ENCODE measurements around the gene TMEM74B. TPM values are rescaled to one million over a fixed set of nuclear protein-coding genes. Genes with fewer than 3 reads are reported as not detected.

The TMEM74B gene
- total RNA-seq, 2 donors from 2014 or later: 0.60 to 1.5 TPM

GRCh38 chr20:1184260-1184637 lies 532 bp downstream of the TMEM74B start:
- Mint-ChIP-seq H3K27ac (no peak overlapping the region), H3K27me3 (ENCODE audit: low read depth) (peaks cover 30% of the 10 kb centered on the region), H3K4me1 (ENCODE audit: low read depth) (peaks cover 11% of the 10 kb centered on the region), H3K9me3 (no peaks in the 10 kb centered on the region), H3K4me3 (peak overlapping the region; percentile 72 to 74), H3K36me3 (ENCODE audit: insufficient read depth in 2 of 2) (no peaks in the 10 kb centered on the region)
- DNase-seq: no peak
- ATAC-seq (replicated peaks in 1 of 2): no peak

- ATAC-seq (replicated peaks in 1 of 2) (no peak), DNase-seq (no peak)
- H3K36me3 Mint-ChIP-seq (ENCODE audit: insufficient read depth in 2 of 2): no peaks in the 10 kb centered on the region
- no peak overlapping the region for H3K4me3 Mint-ChIP-seq
- H3K4me1 Mint-ChIP-seq (ENCODE audit: low read depth): peaks cover 11% of the 10 kb centered on the region
- H3K27ac Mint-ChIP-seq: no peak overlapping the region
- no peaks in the 10 kb centered on the region for H3K9me3 Mint-ChIP-seq
- peaks cover 30% of the 10 kb centered on the region for H3K27me3 Mint-ChIP-seq (ENCODE audit: low read depth)
Observed at GRCh38 chr20:1183153-1183552, 1.6 kb downstream of the TMEM74B start.

GRCh38 chr20:1182106-1182505 lies 2.7 kb downstream of the TMEM74B start:
- ATAC-seq (replicated peaks in 1 of 2): no peak
- Mint-ChIP-seq H3K9me3 (no peaks in the 10 kb centered on the region), H3K27me3 (ENCODE audit: low read depth) (peaks cover 30% of the 10 kb centered on the region), H3K36me3 (ENCODE audit: insufficient read depth in 2 of 2) (no peaks in the 10 kb centered on the region), H3K4me1 (ENCODE audit: low read depth) (peaks cover 11% of the 10 kb centered on the region), H3K27ac (no peak overlapping the region), H3K4me3 (no peak overlapping the region)
- no peak for DNase-seq

- H3K27me3 Mint-ChIP-seq (ENCODE audit: low read depth): peaks cover 30% of the 10 kb centered on the region
- no peak overlapping the region for H3K4me3 Mint-ChIP-seq
- peaks cover 8% of the 10 kb centered on the region for H3K4me1 Mint-ChIP-seq (ENCODE audit: low read depth)
- no peak overlapping the region for H3K27ac Mint-ChIP-seq
- DNase-seq (no peak), ATAC-seq (replicated peaks in 1 of 2) (no peak)
- H3K9me3 Mint-ChIP-seq: no peaks in the 10 kb centered on the region
- H3K36me3 Mint-ChIP-seq (ENCODE audit: insufficient read depth in 2 of 2): no peaks in the 10 kb centered on the region
Observed at GRCh38 chr20:1180949-1181348, 3.8 kb downstream of the TMEM74B start.

GRCh38 chr20:1178623-1179022 lies 6.2 kb downstream of the TMEM74B start:
- H3K36me3 Mint-ChIP-seq (ENCODE audit: insufficient read depth in 2 of 2): no peaks in the 10 kb centered on the region
- no peak overlapping the region for H3K4me3 Mint-ChIP-seq
- H3K9me3 Mint-ChIP-seq: no peaks in the 10 kb centered on the region
- peaks cover 18% of the 10 kb centered on the region for H3K27me3 Mint-ChIP-seq (ENCODE audit: low read depth)
- DNase-seq (no peak), ATAC-seq (replicated peaks in 1 of 2) (no peak)
- no peak overlapping the region for H3K27ac Mint-ChIP-seq
- H3K4me1 Mint-ChIP-seq (ENCODE audit: low read depth): no peaks in the 10 kb centered on the region

DNA sequence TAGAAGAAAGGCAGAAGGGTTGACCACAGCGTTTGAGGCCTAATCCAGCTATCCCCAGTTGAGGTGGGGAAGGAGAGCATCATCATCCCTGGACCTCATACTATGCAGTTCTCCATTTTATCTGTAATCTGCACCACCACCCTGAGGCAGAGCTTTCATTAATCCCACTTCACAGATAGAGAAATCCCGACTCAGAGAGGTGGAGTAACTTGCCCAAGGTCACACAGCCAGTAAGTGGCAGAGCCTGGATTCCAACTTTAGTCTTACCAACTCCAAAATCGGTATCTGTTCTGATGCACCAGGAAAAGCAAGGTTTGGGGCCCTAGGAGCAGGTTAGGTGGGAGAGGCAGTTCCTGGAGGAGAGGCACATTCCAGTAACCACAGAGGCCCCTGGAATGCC lies 6.7 kb downstream of the TMEM74B start:
- no peaks in the 10 kb centered on the region for H3K36me3 Mint-ChIP-seq (ENCODE audit: insufficient read depth in 2 of 2)
- H3K9me3 Mint-ChIP-seq: no peaks in the 10 kb centered on the region
- no peak for ATAC-seq (replicated peaks in 1 of 2)
- H3K4me3 Mint-ChIP-seq: no peak overlapping the region
- peaks cover 12% of the 10 kb centered on the region for H3K27me3 Mint-ChIP-seq (ENCODE audit: low read depth)
- H3K4me1 Mint-ChIP-seq (ENCODE audit: low read depth): no peaks in the 10 kb centered on the region
- no peak for DNase-seq
- no peak overlapping the region for H3K27ac Mint-ChIP-seq

DNA sequence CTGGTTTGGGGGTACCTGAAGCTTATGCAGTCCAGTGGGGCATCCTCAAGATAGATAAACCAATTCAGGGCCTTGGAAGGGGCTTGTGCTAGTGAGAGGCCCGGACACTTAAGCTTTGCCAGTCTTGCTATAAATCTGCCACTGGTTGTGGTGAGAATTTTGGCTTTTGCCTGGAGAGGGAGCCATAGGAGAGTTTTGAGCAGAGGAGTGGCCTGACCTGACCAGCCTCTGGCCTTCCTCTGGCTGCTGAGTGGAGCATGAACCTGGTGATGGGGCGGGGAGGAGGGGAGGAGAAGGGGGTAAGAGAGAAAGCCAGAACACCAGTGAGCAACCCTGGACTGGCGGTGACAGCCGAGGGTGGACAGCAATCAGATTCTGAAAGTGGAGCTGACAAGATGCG lies 7.1 kb downstream of the TMEM74B start:
- H3K36me3 Mint-ChIP-seq (ENCODE audit: insufficient read depth in 2 of 2): no peaks in the 10 kb centered on the region
- H3K27me3 Mint-ChIP-seq (ENCODE audit: low read depth): peaks cover 8% of the 10 kb centered on the region
- no peak overlapping the region for H3K27ac Mint-ChIP-seq
- ATAC-seq (replicated peaks in 1 of 2) (no peak), DNase-seq (no peak)
- H3K9me3 Mint-ChIP-seq: no peaks in the 10 kb centered on the region
- no peaks in the 10 kb centered on the region for H3K4me1 Mint-ChIP-seq (ENCODE audit: low read depth)
- H3K4me3 Mint-ChIP-seq: no peak overlapping the region

DNA sequence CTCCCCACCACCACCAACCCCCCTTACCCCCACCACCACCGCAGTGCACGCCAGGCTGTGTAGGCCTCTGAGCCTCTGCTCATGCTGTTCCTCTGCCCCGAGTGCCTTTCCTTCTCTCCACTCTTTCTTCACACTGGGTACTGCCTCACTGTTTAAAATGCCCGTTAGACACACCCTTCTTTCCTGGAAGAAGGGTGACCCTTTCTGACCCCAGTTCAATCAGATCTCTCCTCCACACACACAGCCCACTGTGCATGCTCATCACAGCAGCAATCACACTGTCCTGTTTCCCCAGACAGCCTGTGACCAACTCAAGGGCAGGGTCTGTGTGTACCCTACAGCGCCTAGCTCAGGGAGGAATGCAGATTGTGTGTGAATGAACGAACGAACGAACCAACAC lies 10.0 kb downstream of the TMEM74B start:
- no peak for DNase-seq
- Mint-ChIP-seq H3K9me3 (no peaks in the 10 kb centered on the region), H3K27me3 (ENCODE audit: low read depth) (no peaks in the 10 kb centered on the region), H3K4me3 (no peak overlapping the region), H3K27ac (no peak overlapping the region), H3K4me1 (ENCODE audit: low read depth) (no peaks in the 10 kb centered on the region), H3K36me3 (ENCODE audit: insufficient read depth in 2 of 2) (peaks cover 4 to 5% of the 10 kb centered on the region in 2 donors)
- ATAC-seq (replicated peaks in 1 of 2): no peak

DNA sequence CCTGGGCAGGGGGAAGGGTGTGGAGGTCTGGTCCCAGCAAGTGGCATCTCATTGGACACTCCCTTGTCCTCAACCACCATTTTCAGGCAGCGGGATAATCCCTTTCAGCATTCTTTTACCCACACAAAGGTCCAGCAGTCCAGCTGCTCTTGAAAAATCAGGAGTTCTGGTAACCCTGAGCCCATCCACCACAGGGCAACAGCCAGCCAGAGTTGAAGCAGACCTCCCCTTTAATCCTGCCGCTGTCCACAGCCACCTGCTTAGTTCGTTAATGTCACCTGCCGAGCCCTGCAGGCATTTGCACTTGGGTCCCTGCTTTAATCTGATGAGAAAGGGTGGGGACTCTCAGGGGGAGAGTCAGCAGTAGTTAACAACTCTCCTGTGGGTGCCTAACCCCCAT lies 11.1 kb downstream of the TMEM74B start:
- no peaks in the 10 kb centered on the region for H3K9me3 Mint-ChIP-seq
- H3K27ac Mint-ChIP-seq: no peak overlapping the region
- DNase-seq (no peak), ATAC-seq (replicated peaks in 1 of 2) (no peak)
- no peaks in the 10 kb centered on the region for H3K27me3 Mint-ChIP-seq (ENCODE audit: low read depth)
- H3K36me3 Mint-ChIP-seq (ENCODE audit: insufficient read depth in 2 of 2): peaks cover 5 to 10% of the 10 kb centered on the region in 2 donors
- H3K4me1 Mint-ChIP-seq (ENCODE audit: low read depth): no peaks in the 10 kb centered on the region
- H3K4me3 Mint-ChIP-seq: no peak overlapping the region

DNA sequence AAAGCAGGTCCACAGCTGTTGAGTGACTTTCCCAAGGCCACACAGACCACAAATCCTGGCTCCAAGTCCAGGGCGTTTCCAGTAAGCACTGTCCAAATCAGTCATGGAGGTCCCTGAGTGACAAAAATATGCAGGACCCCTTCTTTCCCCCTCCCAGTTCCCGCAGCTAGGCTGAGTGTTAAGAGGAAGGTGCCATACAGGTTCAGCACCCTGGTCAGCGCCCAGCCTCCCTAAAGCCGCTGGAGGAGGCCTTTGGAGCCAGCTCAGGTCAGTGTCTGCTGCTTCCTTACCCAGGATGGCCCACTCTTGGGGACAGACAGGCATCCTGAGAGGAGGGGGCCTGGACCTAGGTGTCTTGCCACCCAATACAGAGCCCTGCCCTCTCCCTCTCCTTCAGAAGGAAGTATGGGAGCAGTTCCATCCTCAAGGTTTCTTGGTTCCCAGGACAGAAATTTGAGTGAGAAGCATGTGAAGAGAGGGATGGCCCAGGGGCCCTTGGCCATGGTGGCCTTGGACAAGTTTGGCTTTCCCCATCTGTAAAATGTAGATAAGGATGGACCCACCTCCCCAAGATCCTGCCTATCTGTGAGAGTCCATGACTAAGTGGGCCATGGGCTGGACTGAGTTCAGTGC lies 13.2 kb downstream of the TMEM74B start:
- no peaks in the 10 kb centered on the region for H3K27me3 Mint-ChIP-seq (ENCODE audit: low read depth)
- no peak overlapping the region for H3K4me3 Mint-ChIP-seq
- H3K9me3 Mint-ChIP-seq: no peaks in the 10 kb centered on the region
- ATAC-seq (replicated peaks in 1 of 2) (no peak), DNase-seq (peak in 1 of 2 donors; percentile 13)
- H3K4me1 Mint-ChIP-seq (ENCODE audit: low read depth): no peaks in the 10 kb centered on the region
- no peak overlapping the region for H3K27ac Mint-ChIP-seq
- peaks cover 11 to 26% of the 10 kb centered on the region in 2 donors for H3K36me3 Mint-ChIP-seq (ENCODE audit: insufficient read depth in 2 of 2)

DNA sequence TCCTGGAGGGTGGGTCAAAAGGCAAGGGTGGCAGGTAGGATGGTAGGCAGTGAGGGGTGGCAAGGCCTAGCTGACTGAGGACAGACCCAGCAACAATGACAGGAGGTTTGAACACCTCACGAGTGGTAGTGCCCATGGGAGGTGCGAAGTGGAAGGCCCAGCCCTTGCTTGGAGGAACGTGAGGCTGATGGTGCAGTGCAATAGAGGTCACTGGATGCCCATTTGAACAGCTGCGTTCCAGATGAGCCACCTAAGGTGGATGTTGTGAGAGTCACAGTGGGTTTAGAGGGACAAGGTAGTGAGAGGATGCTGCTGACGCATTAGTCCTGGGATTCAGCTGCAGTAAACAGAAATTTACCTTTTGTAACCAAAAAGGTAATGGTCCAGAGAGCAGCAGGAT lies 15.6 kb downstream of the TMEM74B start:
- peaks cover 18 to 41% of the 10 kb centered on the region in 2 donors for H3K36me3 Mint-ChIP-seq (ENCODE audit: insufficient read depth in 2 of 2)
- no peaks in the 10 kb centered on the region for H3K27me3 Mint-ChIP-seq (ENCODE audit: low read depth)
- DNase-seq: no peak
- H3K4me1 Mint-ChIP-seq (ENCODE audit: low read depth): no peaks in the 10 kb centered on the region
- H3K4me3 Mint-ChIP-seq: no peak overlapping the region
- H3K9me3 Mint-ChIP-seq: no peaks in the 10 kb centered on the region
- ATAC-seq (replicated peaks in 1 of 2): no peak
- H3K27ac Mint-ChIP-seq: no peak overlapping the region

- H3K9me3 Mint-ChIP-seq: no peaks in the 10 kb centered on the region
- peak overlapping the region; percentile 61 for H3K27ac Mint-ChIP-seq
- ATAC-seq (replicated peaks in 1 of 2) (no peak), DNase-seq (no peak)
- peaks cover 18 to 41% of the 10 kb centered on the region in 2 donors for H3K36me3 Mint-ChIP-seq (ENCODE audit: insufficient read depth in 2 of 2)
- no peak overlapping the region for H3K4me3 Mint-ChIP-seq
- H3K27me3 Mint-ChIP-seq (ENCODE audit: low read depth): no peaks in the 10 kb centered on the region
- H3K4me1 Mint-ChIP-seq (ENCODE audit: low read depth): no peaks in the 10 kb centered on the region
Observed at GRCh38 chr20:1166948-1167720, 17.6 kb downstream of the TMEM74B start.

- DNase-seq (no peak), ATAC-seq (replicated peaks in 1 of 2) (no peak)
- peaks cover 18 to 41% of the 10 kb centered on the region in 2 donors for H3K36me3 Mint-ChIP-seq (ENCODE audit: insufficient read depth in 2 of 2)
- no peaks in the 10 kb centered on the region for H3K27me3 Mint-ChIP-seq (ENCODE audit: low read depth)
- no peak overlapping the region for H3K4me3 Mint-ChIP-seq
- H3K4me1 Mint-ChIP-seq (ENCODE audit: low read depth): no peaks in the 10 kb centered on the region
- no peak overlapping the region for H3K27ac Mint-ChIP-seq
- no peaks in the 10 kb centered on the region for H3K9me3 Mint-ChIP-seq
Observed at GRCh38 chr20:1165941-1166340, 18.8 kb downstream of the TMEM74B start.

- Mint-ChIP-seq H3K27ac (no peak overlapping the region), H3K27me3 (ENCODE audit: low read depth) (no peaks in the 10 kb centered on the region), H3K4me1 (ENCODE audit: low read depth) (no peaks in the 10 kb centered on the region), H3K4me3 (no peak overlapping the region), H3K36me3 (ENCODE audit: insufficient read depth in 2 of 2) (peaks cover 19 to 41% of the 10 kb centered on the region in 2 donors), H3K9me3 (no peaks in the 10 kb centered on the region)
- ATAC-seq (replicated peaks in 1 of 2): no peak
- no peak for DNase-seq
Observed at GRCh38 chr20:1165521-1165920, 19.3 kb downstream of the TMEM74B start.
